MCF 10A (cell line): ENCODE measurements around the gene PEX14. TPM values are rescaled to one million over a fixed set of nuclear protein-coding genes. Genes with fewer than 3 reads are reported as not detected.
A peak's percentile ranks its signal among the peaks of the same experiment; 100 is the strongest.

Experiments
- BruUV-seq: library from RNA; stranded (reverse); fragments of 400-500 nt; replicated peaks from 2 replicates; lab custom pipeline; 2021; lab: Mats Ljungman, UMichigan
- CTCF ChIA-PET: fragments of 300-600 bp; sonication (Branson Sonifier 250); formaldehyde crosslinking; extraction: SDS; loops from one replicate; lab custom pipeline; 2021; ENCODE audit warnings: antibody characterized with exemption, inconsistent platforms; lab: Yijun Ruan, JAX
- POLR2A ChIA-PET: fragments of 300-600, 350-650 bp; sonication (Branson Sonifier 250); formaldehyde crosslinking; extraction: SDS; loops from one replicate; lab custom pipeline; 2020; ENCODE audit warnings: antibody characterized with exemption, inconsistent platforms; lab: Yijun Ruan, JAX
- DNase-seq: peaks from one replicate; pipeline ENCODE4 v3.0.0-alpha.2; 2018; ENCODE audit not compliant: unreplicated experiment
- H3K27ac Mint-ChIP-seq: one replicate; pipeline ENCODE4 v1.8.0; 2022; ENCODE audit warnings: mild to moderate bottlenecking, low read depth, mixed read lengths; ENCODE audit not compliant: unreplicated experiment
- H3K27me3 Mint-ChIP-seq: one replicate; pipeline ENCODE4 v1.8.0; 2022; ENCODE audit warnings: mixed read lengths; ENCODE audit not compliant: insufficient read depth, unreplicated experiment
- H3K36me3 Mint-ChIP-seq: one replicate; pipeline ENCODE4 v1.8.0; 2022; ENCODE audit warnings: mild to moderate bottlenecking, moderate library complexity, mixed read lengths; ENCODE audit not compliant: insufficient read depth, unreplicated experiment
- H3K4me1 Mint-ChIP-seq: one replicate; pipeline ENCODE4 v1.8.0; 2022; ENCODE audit warnings: mixed read lengths; ENCODE audit not compliant: insufficient read depth, unreplicated experiment
- H3K4me3 Mint-ChIP-seq: one replicate; pipeline ENCODE4 v1.8.0; 2022; ENCODE audit warnings: mild to moderate bottlenecking, moderate library complexity, mixed read lengths; ENCODE audit not compliant: unreplicated experiment
- H3K9me3 Mint-ChIP-seq: one replicate; pipeline ENCODE4 v1.8.0; 2022; ENCODE audit warnings: mixed read lengths; ENCODE audit not compliant: unreplicated experiment
- intact Hi-C: fragments of 100-400 bp; cut with micrococcal nuclease; formaldehyde crosslinking; loops from 2 replicates; pipeline ENCODE4 v1.14.1; 2022
- total RNA-seq: library from RNA; stranded (reverse); gene quantifications from 2 replicates; pipeline ENCODE4 v1.2.3, GENCODE V29; 2022
- TF ChIP-seq, protein P1 (sequence below): fragments of 200-600 bp; IDR thresholded peaks from one replicate; pipeline ENCODE4 v1.8.0; 2022; ENCODE audit warnings: antibody characterized with exemption, mild to moderate bottlenecking; ENCODE audit not compliant: unreplicated experiment

The PEX14 gene
- total RNA-seq, 1 experiment from 2014 or later = 22.2 TPM

DNA sequence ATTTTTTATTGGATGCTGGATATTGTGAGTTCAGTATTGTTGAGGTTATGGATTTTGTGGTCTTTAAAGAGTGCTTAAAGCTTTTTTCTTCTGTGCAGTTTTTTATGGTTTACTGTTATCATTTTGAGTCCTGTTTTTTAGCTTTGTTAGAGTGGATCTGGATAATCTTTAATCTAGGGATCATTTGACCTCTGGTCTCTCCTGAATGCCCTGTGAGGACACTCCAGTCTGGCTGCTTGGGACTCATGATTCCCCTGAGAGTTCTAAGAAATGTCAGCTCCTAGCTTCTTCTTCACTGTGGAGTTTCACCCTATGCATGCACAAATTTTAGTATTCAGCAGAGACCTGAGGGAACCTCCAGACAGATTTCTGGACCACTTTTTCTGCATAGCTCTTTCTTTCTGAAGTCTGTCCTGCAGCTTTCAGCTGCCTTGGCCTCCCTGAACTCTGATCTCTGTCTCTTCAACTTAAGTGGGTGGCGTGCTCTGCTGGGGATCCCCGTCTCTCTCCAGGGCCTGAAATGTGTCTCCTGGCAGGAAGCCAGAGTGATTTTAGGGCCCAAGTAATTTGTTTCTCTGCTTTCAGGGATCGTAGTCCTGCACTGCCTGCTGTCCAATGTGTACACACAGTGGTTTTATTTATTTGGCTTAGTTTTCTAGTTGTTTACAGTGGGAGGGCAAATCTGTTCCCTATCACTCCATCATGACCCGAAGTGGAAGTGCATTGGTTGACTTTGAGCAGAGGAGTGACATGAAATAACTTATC is 14.7 kb downstream of the PEX14 start:
- H3K27ac Mint-ChIP-seq = no peak overlapping the region
- no peaks in the 10 kb centered on the region for H3K9me3 Mint-ChIP-seq
- CTCF ChIA-PET = interaction anchor here (0.6 to 1.4 kb wide), 3 partner anchors 58 to 112 kb away, joined by 3 to 5 read pairs (median 4); no protein-coding TSS in a partner anchor
- no peak for DNase-seq
- H3K36me3 Mint-ChIP-seq = peaks cover 27% of the 10 kb centered on the region
- no TSS peak for BruUV-seq
- POLR2A ChIA-PET = interaction anchor here (0.7 kb wide), 1 partner anchor 57 kb away, joined by 3 read pairs; no protein-coding TSS in a partner anchor
- TF ChIP-seq, protein P1, sequence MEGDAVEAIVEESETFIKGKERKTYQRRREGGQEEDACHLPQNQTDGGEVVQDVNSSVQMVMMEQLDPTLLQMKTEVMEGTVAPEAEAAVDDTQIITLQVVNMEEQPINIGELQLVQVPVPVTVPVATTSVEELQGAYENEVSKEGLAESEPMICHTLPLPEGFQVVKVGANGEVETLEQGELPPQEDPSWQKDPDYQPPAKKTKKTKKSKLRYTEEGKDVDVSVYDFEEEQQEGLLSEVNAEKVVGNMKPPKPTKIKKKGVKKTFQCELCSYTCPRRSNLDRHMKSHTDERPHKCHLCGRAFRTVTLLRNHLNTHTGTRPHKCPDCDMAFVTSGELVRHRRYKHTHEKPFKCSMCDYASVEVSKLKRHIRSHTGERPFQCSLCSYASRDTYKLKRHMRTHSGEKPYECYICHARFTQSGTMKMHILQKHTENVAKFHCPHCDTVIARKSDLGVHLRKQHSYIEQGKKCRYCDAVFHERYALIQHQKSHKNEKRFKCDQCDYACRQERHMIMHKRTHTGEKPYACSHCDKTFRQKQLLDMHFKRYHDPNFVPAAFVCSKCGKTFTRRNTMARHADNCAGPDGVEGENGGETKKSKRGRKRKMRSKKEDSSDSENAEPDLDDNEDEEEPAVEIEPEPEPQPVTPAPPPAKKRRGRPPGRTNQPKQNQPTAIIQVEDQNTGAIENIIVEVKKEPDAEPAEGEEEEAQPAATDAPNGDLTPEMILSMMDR = no peak
- no peaks in the 10 kb centered on the region for H3K27me3 Mint-ChIP-seq
- intact Hi-C loops = no loop called here
- peaks cover 11% of the 10 kb centered on the region for H3K4me1 Mint-ChIP-seq
- H3K4me3 Mint-ChIP-seq = no peak overlapping the region

DNA sequence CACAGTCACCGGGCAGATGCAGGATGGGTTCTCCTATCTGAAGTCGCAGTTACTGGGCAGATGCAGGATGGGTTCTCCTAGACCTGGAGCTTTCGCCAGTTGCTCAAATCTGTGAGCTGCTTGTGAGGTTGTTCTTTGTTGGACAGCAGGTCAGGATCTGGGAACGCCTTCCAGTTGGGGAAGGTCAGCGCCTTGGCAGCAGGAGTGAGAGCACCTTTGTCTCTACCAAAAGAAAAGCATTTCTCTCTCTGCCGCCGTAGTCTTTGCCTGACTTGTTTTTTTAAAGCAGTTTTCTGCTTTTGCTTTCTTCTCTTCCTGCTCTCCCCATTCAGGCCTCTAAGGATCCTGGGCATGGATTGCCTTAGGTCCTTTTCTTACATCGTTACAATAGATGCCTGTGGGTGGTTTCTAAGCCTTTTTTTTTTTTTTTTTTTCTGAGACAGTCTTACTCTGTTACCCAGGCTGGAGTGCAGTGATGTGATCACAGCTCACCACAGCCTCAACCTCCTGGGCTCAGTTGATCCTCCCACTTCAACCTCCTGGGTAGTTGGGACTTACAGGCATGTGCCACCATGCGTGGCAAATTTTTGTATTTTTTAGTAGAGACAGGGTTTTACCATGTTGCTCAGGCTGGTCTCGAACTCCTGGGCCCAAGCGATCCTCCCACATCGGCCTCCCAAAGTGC is 15.7 kb downstream of the PEX14 start:
- CTCF ChIA-PET = interaction anchor here (0.6 to 6.3 kb wide), 4 partner anchors 30 to 418 kb away, joined by 3 to 119 read pairs (median 4); partner anchors contain the start of gene CENPS
- no peaks in the 10 kb centered on the region for H3K9me3 Mint-ChIP-seq
- no peak overlapping the region for H3K4me3 Mint-ChIP-seq

DNA sequence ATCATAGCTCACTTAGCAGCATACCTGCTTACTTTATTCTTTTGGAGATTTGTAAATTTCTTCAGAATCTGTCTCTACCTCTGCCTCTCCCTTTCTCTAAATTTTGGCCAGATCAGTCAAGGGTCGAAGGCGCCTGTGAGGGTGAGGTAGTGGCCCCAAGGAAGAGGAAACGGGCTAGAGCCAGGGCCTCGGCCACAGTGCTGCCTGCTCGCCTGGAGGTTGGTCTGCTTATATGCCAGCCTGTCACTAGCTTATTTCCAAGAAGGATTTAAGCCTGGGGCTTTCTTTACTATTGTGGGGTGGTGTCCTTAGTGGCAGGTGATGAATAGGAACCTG is 19.6 kb downstream of the PEX14 start:
- BruUV-seq = no TSS peak
- DNase-seq = no peak
- Mint-ChIP-seq H3K4me3 (no peak overlapping the region), H3K27ac (peak overlapping the region; percentile 80), H3K27me3 (no peaks in the 10 kb centered on the region), H3K9me3 (no peaks in the 10 kb centered on the region), H3K4me1 (peaks cover 30% of the 10 kb centered on the region), H3K36me3 (peaks cover 22% of the 10 kb centered on the region)
- TF ChIP-seq, protein P1 = no peak
- ChIA-PET POLR2A (interaction anchor here (0.6 to 6.4 kb wide), 15 partner anchors 8 to 518 kb away, joined by 3 to 73 read pairs (median 10); partner anchors contain the start of genes CENPS, DFFA and TARDBP), CTCF (interaction anchor here (0.5 to 6.3 kb wide), 33 partner anchors 9 to 691 kb away, joined by 3 to 119 read pairs (median 4); partner anchors contain the start of genes CENPS, DFFA, PEX14 and PGD)
- intact Hi-C loops = loop anchor here (2.0 kb wide), 1 partner anchor 118 kb away; no protein-coding TSS in a partner anchor

More for the DNA sequence above, 15.7 kb downstream of the PEX14 start:
- no TSS peak for BruUV-seq
- Mint-ChIP-seq H3K27ac (no peak overlapping the region), H3K27me3 (no peaks in the 10 kb centered on the region), H3K36me3 (peaks cover 27% of the 10 kb centered on the region), H3K4me1 (peaks cover 20% of the 10 kb centered on the region)
- no peak for DNase-seq
- POLR2A ChIA-PET = interaction anchor here (6.4 kb wide), 1 partner anchor 60 kb away, joined by 73 read pairs; the partner anchor contains the start of gene CENPS
- intact Hi-C loops = no loop called here
- TF ChIP-seq, protein P1 = no peak
